HG03460 (cell line): Measurements from ENCODE around the gene PEMT.

Experiments used
- ATAC-seq: cut with Tn5 transposase; IDR thresholded peaks from one replicate; pipeline ENCODE4 v1.9.1; 2021; ENCODE audit not compliant: unreplicated experiment

The PEMT gene

DNA sequence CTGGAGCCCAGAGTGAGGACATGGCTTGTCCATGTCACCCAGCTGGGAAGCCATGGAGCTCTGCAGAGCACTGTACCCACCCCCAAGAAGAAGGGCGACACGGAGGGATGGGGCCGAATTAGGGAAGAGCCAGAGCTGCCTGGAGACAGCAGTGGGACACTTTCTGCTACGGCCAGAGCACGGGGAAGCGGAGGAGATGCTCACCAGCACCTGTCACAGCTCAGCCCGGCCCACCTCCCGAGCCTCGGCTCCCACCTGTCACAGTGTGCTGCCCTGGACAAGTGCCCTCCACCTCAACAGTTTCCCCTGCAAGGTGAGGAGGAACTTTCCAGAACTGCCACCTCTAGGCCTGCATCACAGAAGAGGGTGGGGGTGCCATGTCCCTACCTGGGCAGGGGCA is 36.4 kb downstream of the PEMT start:
- ATAC-seq = no peak

DNA sequence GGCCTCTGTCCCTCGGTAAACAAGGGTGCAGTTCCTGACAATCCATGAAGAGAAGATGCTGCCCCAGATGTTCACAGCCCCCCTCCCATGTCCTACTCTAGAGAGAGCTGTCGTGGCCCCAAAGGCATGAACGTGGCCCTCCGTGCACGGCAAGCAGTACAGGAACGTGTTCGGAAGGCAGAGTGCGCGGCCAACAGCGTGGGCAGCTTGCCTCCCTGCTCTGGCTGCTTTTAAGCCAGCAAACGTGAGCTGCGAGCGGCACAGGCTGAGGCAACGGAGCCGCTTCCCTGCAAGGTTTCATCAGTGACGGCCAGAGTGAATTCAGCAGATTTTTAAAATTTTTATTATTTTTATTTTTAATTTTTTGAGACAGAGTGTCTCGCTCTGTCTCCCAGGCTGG is 37.2 kb downstream of the PEMT start:
- ATAC-seq = no peak

DNA sequence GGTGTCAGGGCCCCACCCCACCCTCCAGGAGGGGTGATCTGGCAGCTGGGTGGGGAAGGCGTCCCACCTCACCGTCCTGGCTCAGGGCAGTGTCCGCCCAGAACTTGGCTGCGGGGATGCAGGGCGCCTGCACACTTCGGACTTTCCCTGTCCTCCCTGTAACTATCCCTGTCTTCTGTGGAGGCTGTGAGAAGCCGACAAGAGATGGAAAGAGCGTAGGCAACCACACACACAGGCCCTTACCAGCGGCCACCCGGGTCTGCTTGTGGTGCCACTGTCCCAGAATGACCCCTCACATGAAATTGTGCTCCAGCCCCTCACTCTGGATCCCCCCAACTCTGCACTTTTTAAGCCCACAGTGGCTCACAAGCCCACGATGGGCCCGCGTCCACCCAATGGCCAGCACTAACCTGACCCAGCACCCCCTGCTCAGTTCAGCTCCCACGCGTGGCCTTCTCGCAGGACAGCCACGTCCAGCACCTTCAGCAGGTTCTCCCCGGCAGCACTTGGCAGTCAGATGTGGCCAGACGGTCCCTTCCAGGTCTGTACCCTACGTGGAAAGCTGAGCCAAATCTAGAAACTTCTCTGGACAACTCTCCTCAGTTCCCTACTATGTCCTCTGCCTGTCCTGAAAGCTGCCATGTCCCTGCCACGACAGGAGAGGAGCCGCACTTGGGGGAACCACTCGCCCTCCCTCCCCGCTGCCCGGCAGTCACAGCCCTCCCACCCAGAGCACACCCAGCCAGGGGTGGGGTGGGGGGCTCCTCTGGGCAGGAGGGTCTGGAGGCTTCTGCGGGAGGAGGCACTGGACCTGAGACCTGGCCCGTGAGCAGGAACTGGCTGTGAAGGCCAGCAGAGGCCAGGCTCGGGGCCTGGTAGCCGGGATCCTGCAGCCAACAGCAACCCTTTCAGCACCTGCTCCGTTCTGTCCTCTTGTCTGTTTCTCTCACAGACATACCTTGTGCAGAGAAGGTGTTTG is 38.0 kb downstream of the PEMT start:
- ATAC-seq = no peak

- ATAC-seq = no peak
Measured at GRCh38 chr17:17552351-17553216, 38.9 kb downstream of the PEMT start.

GRCh38 chr17:17551361-17551760 is 40.1 kb downstream of the PEMT start:
- ATAC-seq = no peak

GRCh38 chr17:17549732-17550366 is 41.7 kb downstream of the PEMT start:
- ATAC-seq = no peak

DNA sequence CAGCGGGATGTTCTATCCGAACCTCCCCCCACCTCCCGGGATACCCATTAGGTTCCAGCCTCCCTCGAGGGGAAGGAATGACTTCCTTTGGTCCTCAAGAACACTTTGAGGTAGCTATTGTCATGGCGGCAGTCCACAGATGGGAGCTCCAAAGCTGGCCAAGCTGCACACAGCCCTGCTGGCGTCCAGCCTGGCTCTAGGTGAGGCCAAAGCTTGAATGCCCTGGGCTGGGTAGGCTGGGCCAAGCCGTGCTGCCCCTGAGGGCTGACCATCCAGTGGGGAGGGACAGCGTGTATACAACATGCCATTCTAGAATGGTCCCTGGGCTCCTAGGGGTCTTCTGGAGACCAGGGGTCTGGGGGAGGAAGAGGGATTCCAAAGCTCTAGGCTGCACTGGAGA is 43.5 kb downstream of the PEMT start:
- no peak for ATAC-seq

GRCh38 chr17:17547210-17547764 is 44.2 kb downstream of the PEMT start:
- no peak for ATAC-seq

DNA sequence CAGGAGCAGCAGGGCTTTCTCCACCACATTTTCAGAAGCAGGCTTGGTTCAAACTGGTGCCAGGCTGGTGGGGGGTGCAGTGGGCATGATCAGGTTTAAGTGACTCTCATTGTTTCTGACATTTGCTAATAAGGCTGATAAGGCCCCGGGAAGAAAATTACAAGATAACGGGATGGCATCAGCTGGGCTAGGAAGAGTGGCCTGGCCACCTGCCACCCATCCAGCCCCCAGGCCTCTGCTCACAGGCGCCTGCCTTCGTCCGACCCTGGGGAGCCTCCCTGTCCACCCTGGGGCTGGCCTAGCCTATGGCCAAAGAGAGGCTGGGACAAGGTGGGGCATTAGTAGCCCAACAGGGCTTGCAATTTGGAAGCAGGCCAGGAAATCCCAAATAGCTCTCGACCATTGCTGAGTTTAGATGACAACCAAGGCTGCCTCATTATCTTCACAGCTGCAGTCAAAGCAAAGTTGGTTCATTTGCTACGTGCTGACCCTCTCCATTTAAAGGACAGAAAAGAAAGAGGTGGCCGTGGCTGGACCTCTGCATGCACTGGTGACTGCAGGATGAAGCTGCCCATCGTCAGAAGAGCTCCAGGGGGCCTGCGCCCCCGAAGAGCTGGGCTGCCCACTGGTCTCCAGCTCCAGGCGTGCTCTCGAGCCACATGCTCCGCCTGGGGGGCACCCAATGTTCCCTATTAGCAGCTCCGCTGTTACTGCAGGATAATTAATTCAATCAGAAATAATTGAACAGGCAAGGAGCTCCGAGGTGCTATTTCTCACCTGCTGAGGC is 44.9 kb downstream of the PEMT start:
- ATAC-seq = no peak

DNA sequence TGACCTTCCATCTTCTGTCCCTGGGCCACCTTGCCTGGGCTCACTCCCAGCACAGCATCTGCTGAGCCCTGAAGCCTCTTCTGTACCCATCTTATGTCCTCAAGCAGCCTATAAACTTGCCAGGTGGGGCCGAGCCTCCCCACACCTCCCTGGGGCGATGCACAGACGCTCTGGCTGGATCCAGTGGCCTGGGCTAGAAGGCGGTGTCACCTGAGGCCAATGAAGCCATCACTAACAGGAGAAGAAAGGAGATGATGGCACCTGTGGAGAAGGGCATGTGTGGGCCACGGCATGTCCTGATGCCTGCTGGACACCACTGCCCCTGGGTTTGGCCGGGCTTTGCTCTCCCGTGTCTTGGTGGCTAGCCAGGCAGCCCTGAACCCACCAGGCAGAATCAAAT is 45.5 kb downstream of the PEMT start:
- ATAC-seq = no peak

DNA sequence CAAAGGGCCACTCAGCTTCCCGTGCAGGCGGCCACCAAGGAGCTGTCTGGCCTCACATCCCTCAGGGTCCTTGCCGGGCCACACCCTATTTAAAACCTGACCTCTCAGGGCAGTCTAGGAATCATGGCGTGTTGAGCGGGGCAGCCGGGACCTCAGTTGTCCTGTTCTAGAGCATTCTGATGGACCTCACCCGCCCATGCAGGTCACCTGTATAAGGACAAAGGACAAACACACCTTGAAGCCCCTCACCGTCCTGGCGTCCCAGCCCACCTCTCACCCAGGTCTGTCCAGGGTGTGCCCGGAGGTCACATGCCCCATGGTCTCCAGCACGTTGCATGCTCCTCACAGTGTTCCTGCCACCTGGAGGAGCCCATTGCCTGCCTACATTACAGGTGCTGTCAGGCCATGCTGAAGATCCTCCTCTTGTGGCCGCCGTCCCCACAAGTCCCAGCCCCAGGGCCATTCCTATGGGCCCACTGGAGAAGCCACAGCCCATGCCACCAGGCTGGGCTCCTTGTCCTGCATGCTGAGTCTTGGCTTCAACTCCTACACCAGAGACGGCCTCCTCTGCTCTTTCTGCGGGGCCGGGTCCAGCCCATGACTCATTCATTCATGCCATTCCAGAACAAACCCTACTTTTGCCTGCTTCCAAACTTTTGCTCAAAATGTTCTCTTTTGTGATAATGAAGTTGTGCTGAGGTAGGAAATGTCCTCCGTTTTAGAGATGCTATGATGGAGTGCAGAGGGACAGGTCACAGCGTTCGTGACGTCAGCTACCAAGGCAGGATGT is 46.3 kb downstream of the PEMT start:
- no peak for ATAC-seq

DNA sequence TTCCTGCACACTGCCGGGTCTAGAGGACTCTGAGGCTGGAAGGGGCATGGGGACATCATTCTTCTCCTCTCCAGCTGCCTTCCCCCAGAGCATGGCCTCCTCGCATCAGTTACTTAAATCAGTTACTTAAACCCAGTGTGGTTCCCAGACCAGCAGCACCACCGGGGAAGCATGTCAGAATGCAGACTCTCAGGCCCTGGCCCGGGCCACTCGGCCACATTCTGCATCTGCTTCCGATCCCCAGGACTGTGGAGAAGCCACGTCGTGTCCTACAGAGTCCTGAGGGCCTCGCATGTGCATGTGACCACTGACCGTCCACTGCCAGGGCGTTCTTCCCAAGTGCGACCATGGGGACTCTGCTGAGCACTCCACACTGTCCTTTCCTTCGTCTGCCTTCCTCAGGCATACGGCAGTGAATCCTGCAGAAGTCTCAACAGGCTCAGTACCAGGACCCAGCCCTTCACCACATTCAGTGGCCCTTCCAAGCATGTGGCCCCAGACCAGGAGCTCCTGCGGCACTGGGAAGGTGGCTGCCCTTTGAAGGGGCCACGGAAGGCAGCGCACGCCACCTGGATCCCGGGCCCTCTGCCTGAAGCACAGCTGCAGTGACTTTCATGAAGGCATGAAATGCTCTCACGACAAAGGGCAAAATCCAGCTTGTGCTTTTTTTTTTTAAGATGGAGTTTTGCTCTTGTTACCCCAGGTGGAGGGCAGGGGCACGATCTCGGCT is 48.4 kb downstream of the PEMT start:
- no peak for ATAC-seq

- ATAC-seq = no peak
Measured at GRCh38 chr17:17541640-17542001, 49.9 kb downstream of the PEMT start.

- no peak for ATAC-seq
Measured at GRCh38 chr17:17540935-17541639, 50.4 kb downstream of the PEMT start.

DNA sequence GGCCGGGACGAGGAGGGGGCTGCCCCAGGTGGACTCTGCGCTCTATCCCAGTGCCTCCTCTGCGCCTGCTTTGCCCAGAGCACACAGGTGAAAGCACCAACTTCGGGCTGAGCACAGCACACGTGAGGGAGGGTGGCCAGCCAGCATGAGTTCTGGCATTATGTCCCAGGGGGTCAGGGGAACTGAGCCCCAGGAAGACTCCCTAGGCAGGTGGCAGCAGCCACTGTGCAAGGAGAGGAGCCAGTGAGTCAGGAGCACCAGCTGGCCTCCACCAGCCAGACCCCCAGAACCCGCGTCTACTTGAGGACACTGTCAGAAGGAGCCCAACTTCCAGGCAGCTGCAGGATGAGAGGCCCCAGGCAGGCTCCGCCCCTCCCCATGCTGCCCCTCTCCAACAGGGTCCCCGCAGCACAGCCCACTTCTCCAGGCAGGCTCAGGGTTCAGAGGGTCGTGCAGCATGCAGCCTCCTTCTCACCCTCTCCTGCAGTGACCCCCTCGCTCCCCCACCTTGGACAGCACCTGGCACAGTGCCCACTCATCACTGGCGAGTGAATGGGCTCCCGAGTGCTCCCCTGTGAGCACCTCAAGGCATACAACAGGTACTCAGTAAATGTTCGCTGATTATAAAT is 51.1 kb downstream of the PEMT start:
- ATAC-seq = no peak

- no peak for ATAC-seq
Measured at GRCh38 chr17:17539591-17539990, 51.9 kb downstream of the PEMT start.

DNA sequence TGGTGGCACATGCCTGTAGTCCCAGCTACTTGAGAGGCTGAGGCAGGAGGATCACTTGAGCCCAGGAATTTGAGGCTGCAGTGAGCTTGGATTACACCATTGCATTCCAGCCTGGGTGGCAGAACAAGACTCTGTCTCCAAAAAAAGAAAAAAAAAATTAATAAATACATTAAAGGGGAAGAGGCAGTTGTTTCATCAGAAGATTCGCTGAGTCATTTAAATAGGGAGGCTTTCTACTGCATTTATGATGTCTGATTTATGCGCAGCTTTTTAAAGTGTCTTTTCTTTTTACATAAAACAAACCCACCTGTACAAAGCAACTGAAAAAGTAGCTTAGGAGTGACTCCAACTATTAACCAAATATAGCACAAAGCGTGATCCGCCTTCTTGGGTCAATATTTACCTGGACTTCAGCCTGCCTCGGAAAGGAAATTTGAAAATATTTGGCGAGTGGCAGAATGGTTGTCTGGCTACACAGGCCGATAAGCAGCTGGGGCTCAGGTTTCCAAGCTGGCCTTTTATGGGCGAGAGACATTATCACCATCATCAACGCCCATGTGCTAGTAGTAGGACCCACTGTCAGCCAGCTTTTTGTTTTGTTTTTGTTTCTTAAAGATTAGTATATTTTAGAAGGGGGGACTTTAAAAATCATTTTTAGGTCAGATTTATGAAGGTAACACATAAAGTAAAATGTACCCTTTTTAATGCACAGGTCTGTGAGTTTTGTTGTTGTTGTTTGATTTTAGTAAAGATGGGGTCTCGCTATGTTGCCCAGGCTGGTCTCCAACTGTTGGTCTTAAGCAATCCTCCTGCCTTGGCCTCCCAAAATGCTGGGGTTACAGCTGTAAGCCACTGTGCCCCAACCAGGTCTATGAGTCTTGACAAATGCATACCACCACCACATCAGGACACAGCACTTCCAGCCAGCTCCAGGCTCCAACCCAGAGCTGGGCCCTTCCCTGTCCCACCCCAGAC is 52.8 kb downstream of the PEMT start:
- ATAC-seq = no peak
